Fibroblast of skin of left biceps (primary cell): Measurements from ENCODE around the gene CLDN7.
"Not testable (repeated sequence)": the region's sequence is repeated elsewhere in the genome, so short reads cannot be mapped to it uniquely, and the experiment has no call there.

Experiments used
- DNase-seq, 2 experiments: peaks; one replicate each; pipeline ENCODE4 v3.0.0-alpha.2; 2013; ENCODE audit warnings: low read depth in 2 of 2

Gene CLDN7

GRCh38 chr17:7253082-7253481 is 9.2 kb downstream of the CLDN7 start:
- DNase-seq, result no peak

GRCh38 chr17:7252176-7253043 is 9.9 kb downstream of the CLDN7 start, which contains the start of gene ELP5:
Gene ELP5 (plus strand): TSS chr17:7252215. CDS start chr17:7252551, 336 bp downstream.
- DNase-seq, result peak; percentile 85 to 88

- peak; percentile 99 for DNase-seq
These were observed 10.6 kb downstream of the CLDN7 start, which contains the start of gene CTDNEP1 for GRCh38 chr17:7251661-7252175. Gene CTDNEP1 (minus strand): TSS chr17:7251734. CDS start chr17:7251296, 438 bp downstream.

- DNase-seq, result no peak
These were observed 11.3 kb downstream of the CLDN7 start for GRCh38 chr17:7250695-7251627.

GRCh38 chr17:7249830-7250229 is 12.4 kb downstream of the CLDN7 start:
- no peak for DNase-seq

- DNase-seq, result no peak
These were observed 13.1 kb downstream of the CLDN7 start for GRCh38 chr17:7249214-7249613.

- DNase-seq, result no peak
These were observed 13.5 kb downstream of the CLDN7 start for GRCh38 chr17:7248796-7249195.

- no peak for DNase-seq
These were observed 15.5 kb downstream of the CLDN7 start for GRCh38 chr17:7246779-7247178.

- DNase-seq, result not testable (repeated sequence)
These were observed 18.4 kb downstream of the CLDN7 start for GRCh38 chr17:7243838-7244237.

GRCh38 chr17:7243453-7243729 is 18.9 kb downstream of the CLDN7 start:
- DNase-seq, result no peak

GRCh38 chr17:7242717-7243452 is 19.4 kb downstream of the CLDN7 start:
- DNase-seq, result peak; percentile 90 to 92

- DNase-seq, result peak; percentile 81 to 84
These were observed 20.2 kb downstream of the CLDN7 start, which contains the start of gene GABARAP for GRCh38 chr17:7241783-7242716. Gene GABARAP (minus strand): TSS chr17:7242449. CDS start chr17:7242330, 119 bp downstream.

- DNase-seq, result no peak
These were observed 21.1 kb downstream of the CLDN7 start for GRCh38 chr17:7241090-7241733.

- no peak for DNase-seq
These were observed 21.9 kb downstream of the CLDN7 start for GRCh38 chr17:7240375-7240774.

GRCh38 chr17:7239091-7240027 is 22.9 kb downstream of the CLDN7 start, which contains the start of gene PHF23:
Gene PHF23 (minus strand): TSS chr17:7239457. CDS start chr17:7239279, 178 bp downstream.
- DNase-seq, result peak; percentile 99

- DNase-seq, result no peak
These were observed 23.7 kb downstream of the CLDN7 start for GRCh38 chr17:7238420-7239090.

- DNase-seq, result no peak
These were observed 24.4 kb downstream of the CLDN7 start for GRCh38 chr17:7237761-7238419.
